Suprapubic skin (tissue), 3 donors: Measurements from ENCODE around the gene MEIS1.

Experiments used
- POLR2A ChIP-seq, 2 donors: fragments of 450-650 bp; IDR thresholded peaks; one replicate each; pipeline ENCODE4 v1.6.1; 2017; ENCODE audit warnings: antibody characterized with exemption in 2 of 2, mild to moderate bottlenecking in 2 of 2, moderate library complexity in 2 of 2
- TF ChIP-seq, protein P1 (sequence below), 2 donors: fragments of 200-600 bp in 1 of 2; fragments of 450-650 bp in 1 of 2; sonication (generic) in 1 of 2; IDR thresholded peaks; one replicate each; pipeline ENCODE4 v1.5.1; 2016 to 2019; ENCODE audit warnings: antibody characterized with exemption in 2 of 2, mild to moderate bottlenecking in 1 of 2, moderate library complexity in 1 of 2

DNA sequence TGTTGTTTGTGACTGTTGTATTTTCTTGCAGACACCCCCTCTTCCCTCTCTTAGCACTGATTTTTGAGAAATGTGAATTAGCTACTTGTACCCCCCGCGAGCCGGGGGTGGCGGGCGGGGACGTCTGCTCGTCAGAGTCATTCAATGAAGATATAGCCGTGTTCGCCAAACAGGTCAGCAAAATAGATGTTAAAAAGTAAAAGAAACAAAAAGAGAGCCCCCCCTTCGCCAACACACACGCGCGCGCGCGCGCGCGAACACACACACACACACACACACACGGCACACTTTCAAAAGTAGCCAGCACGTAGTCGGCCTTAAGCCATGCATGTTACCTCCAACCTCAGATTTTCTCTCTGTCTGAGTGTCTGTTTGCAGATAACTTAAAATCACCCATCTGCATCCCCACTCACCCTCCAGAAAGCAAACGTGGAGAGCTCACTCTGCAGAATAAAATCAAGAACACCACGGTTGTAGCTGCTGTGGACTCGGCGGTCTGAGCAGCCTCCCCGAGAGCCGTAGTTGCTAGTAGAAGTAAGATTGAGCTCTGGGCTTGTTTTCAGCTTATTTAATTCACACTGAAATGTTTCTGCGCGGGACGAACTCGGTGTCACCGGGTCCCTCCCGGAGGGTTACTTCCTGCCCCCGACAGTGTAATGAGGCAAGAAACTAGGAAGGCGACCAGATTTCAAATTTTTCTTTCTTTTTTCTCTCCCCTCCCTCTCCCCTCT is 5.1 kb downstream of the MEIS1 start:
- no peak for TF ChIP-seq POLR2A (IDR thresholded peaks at IDR 0.05)
- TF ChIP-seq, protein P1, sequence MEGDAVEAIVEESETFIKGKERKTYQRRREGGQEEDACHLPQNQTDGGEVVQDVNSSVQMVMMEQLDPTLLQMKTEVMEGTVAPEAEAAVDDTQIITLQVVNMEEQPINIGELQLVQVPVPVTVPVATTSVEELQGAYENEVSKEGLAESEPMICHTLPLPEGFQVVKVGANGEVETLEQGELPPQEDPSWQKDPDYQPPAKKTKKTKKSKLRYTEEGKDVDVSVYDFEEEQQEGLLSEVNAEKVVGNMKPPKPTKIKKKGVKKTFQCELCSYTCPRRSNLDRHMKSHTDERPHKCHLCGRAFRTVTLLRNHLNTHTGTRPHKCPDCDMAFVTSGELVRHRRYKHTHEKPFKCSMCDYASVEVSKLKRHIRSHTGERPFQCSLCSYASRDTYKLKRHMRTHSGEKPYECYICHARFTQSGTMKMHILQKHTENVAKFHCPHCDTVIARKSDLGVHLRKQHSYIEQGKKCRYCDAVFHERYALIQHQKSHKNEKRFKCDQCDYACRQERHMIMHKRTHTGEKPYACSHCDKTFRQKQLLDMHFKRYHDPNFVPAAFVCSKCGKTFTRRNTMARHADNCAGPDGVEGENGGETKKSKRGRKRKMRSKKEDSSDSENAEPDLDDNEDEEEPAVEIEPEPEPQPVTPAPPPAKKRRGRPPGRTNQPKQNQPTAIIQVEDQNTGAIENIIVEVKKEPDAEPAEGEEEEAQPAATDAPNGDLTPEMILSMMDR (IDR thresholded peaks at IDR 0.05): no peak
